HT-29 (cell line): ENCODE results near the gene PTPRJ. TPM values are rescaled to one million over a fixed set of nuclear protein-coding genes. Genes with fewer than 3 reads are reported as not detected.

ENCODE experiments used
- DNase-seq: peaks from one replicate; pipeline ENCODE4 v3.0.0-alpha.2; 2015; ENCODE audit warnings: low spot score
- total RNA-seq: library from RNA; depleted of rRNA; stranded (reverse); fragments of >200 nt; shearing (Covaris generic); gene quantifications from 2 replicates; pipeline ENCODE4 v1.2.3, GENCODE V29; 2014

Gene PTPRJ
- total RNA-seq, 1 experiment from 2014 or later = 11.6 TPM

GRCh38 chr11:48037709-48038468, 57.5 kb downstream of the PTPRJ start:
- no peak for DNase-seq

- no peak for DNase-seq
Observed at GRCh38 chr11:48040830-48041444, 60.6 kb downstream of the PTPRJ start.

DNA sequence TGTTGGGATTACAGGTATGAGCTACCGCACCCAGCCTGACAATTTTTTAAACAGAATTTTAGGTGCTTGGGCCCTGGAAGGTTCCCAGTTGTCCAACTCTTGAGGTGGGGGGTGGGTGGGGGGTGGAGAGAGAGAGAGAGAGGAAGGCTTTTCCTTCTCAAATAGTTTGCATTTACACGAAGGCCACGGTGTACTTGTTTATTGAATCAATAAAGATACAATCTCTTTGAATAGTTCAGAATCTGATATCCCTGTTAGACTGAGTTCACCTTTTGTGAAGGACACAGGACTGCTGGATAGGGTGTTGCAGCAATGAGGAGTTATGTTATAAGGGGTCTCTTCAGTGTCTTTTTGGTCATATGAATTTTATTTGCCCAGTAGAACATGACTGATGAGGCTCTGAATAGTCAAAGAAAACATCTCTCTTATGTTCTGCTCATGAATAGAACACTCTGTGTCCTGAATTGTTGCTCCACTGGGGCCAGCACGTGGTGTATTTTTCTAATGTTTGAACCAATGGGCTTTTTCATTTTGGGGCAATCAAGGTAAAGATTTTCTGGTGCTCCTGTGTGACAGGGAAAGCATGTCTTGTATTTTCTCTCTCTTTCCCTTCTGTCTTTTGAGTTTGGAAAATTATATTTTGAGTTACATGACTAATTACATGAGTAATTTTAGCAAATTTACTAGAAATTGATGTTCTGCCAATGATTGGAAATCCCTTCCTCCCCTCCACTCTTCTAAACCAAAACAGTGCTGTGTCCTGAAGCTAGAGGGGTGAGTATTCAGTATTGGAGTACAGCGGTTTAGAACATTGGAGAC, 61.7 kb downstream of the PTPRJ start:
- DNase-seq = no peak

DNA sequence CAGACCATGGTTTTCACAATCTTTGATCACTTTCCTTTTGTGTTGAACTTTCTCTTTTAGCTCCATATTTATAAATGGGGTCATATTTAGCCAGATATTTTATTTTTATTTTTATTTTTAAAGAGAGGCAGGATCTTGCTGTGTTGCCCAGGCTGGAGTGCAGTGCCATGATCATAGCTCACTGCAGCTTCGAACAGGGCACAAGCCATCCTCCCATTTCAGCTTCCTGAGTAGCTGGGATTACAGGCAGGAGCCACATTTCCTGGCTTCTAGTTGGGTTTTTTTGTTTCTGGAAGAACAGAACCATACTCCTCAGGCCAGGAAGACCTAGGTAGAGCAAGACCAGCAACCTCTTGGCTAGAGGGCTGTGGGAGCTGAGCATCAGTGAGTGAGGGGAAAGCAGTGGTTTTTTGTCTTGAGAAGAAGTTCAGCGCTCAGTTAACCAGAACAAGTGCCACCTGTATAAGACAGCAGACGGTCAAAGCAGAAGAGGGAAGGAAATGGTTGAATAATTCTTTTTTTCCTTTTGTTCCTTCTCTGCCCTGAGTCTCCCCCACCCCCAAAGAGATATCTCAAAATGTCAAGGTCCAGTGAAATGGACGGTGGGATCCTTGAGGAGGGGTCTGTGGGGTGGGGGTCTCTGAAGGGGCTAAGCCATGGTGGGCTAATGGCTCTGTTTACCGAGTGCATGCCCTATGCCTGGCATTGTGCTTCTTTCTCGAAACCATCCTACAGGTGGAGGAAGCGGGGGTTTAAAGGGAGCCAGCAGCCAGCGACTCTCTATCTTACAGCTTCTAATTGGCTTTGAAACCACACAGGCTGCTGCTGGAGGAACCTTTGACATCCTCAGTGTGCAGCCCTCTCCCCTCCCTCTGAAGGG, 63.0 kb downstream of the PTPRJ start:
- DNase-seq = no peak

- no peak for DNase-seq
Observed at GRCh38 chr11:48043991-48044512, 63.7 kb downstream of the PTPRJ start.

- no peak for DNase-seq
Observed at GRCh38 chr11:48044577-48044976, 64.2 kb downstream of the PTPRJ start.

DNA sequence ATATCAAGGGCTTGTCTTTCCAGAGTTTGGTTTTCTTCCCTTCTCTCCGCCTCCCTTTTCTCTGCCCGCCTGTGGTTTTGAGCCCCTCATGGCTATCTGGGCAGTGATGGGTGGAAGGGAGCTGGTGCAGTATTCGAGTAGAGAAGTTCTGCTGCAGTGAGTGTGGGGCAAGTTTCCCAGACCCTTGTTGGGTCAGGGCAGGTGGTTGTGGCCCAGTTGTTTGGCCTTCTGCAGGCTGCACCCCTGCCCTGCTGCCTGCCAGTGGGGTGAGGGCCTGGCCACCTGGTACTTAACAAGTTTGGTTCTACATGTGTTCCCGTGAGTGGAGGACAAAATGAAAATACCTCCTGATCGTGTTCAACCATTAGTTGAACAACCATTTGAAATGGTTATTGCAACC, 65.2 kb downstream of the PTPRJ start:
- no peak for DNase-seq

GRCh38 chr11:48047616-48048015, 67.3 kb downstream of the PTPRJ start:
- no peak for DNase-seq

DNA sequence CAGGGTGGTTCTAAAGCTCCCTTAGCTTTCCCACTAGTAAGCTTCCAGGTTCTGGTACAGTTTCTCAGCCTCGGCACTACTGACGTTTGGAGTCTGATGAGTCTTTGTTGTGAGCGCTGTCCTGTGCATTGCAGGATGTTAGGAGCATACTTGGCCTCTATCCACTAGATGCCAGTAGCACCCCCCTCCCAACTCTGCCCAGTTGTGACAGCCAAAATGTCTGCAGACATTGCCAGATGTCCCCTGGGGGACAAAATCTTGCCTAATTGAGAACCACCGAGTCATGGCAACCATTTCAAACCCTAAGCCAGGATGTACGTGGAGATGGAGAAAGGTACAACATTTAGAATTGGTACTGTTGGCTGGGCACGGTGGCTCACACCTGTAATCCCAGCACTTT, 68.7 kb downstream of the PTPRJ start:
- no peak for DNase-seq

DNA sequence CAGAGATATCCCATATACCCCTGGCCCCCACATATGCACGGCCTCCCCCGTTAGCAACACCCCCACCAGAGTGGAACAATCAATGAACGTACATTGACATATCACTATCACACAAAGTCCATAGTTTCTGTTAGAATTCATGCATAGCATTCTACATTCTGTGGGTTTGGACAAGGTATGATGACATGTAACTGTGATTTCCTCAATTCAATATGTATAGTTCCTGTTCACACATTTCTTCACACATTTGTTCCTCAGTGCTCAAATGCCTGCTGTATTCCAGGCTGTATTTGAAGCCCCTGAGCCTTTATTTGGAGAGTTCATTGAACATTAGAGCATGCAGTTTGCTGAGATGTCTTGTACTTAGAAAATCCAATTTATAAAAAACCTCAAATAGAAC, 69.9 kb downstream of the PTPRJ start:
- no peak for DNase-seq

- no peak for DNase-seq
Observed at GRCh38 chr11:48051217-48051830, 71.0 kb downstream of the PTPRJ start.

- DNase-seq = peak; percentile 97
Observed at GRCh38 chr11:48052183-48053044, 72.1 kb downstream of the PTPRJ start.

DNA sequence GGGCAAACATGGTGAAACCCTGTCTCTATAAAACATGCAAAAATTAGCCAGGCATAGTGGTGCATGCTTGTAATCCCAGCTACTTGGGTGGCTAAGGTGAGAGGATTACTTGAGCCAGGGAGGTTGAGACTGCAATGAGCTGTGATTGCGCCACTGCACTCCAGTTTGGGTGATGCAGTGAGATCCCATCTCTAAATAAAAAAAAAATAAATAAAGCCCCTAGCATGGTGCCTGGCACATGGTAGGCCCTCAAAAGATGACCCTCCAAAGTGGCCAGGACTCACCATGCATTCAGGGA, 74.6 kb downstream of the PTPRJ start:
- DNase-seq = no peak

DNA sequence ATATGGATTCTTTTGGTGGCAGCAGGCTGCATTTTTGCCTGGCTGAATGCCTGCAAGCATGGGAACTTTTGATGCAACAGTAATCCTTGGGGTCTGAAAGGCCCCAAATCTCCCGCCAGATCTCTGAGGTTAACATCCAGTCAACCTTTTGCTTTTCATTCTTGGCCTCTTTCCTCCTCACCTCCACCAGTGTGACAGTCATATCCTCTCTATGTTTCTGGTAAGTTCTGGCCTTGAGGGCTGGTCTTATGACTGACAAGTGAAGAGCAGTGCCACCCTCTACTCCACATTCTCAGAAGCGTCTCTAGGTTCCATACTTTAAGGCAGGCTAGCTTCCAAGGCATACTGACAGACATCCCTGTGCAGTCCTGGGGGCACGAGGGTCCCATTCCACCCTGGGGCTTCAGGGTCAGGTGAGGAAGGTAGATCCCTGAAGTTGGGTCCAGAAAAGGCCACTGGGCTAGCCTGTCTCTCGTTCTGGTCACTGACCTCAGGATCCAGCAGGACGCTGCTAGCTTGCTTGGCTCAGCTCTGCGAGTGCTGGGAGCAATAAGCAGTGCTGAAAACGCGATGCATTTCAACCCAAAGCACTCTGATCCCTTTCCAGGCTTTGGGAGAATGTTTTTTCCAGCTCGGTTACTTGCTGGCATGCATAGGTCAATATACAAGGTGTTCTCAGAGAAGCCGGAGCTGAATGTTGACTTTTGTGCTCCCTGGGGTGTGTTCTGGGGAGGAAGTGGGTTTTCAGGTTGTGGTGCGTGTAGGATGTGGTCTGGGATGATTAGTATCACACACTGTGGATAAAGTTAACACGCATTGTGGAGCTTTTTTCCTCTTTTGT, 75.2 kb downstream of the PTPRJ start:
- DNase-seq = peak; percentile 82

- DNase-seq = no peak
Observed at GRCh38 chr11:48056325-48057183, 76.2 kb downstream of the PTPRJ start.

GRCh38 chr11:48058064-48058463, 77.7 kb downstream of the PTPRJ start:
- no peak for DNase-seq

- no peak for DNase-seq
Observed at GRCh38 chr11:48058788-48059187, 78.4 kb downstream of the PTPRJ start.

- no peak for DNase-seq
Observed at GRCh38 chr11:48062649-48063048, 82.3 kb downstream of the PTPRJ start.
